H9 (cell line): Measurements from ENCODE around the gene KCTD5. TPM values are rescaled to one million over a fixed set of nuclear protein-coding genes. Genes with fewer than 3 reads are reported as not detected.
A peak's percentile ranks its signal among the peaks of the same experiment; 100 is the strongest.

Source experiments
- DNase-seq: peaks from one replicate; pipeline ENCODE4 v3.0.0-alpha.2; 2017
- H2AFZ ChIP-seq: one replicate; pipeline ENCODE4 v1.6.1; 2013; ENCODE audit warnings: mild to moderate bottlenecking, low read length, control low read depth, moderate library complexity
- H2AK5ac ChIP-seq: 2 replicates; pipeline ENCODE4 v1.6.1; 2013; ENCODE audit warnings: low read length, control low read depth, mixed read lengths; ENCODE audit not compliant: insufficient read length
- H2BK120ac ChIP-seq: one replicate; pipeline ENCODE4 v1.6.1; 2013; ENCODE audit warnings: low read depth, mild to moderate bottlenecking, low read length, control low read depth, inconsistent platforms; ENCODE audit not compliant: poor library complexity, severe bottlenecking
- H2BK12ac ChIP-seq: 2 replicates; pipeline ENCODE4 v1.6.1; 2013; ENCODE audit warnings: low read length, control low read depth, mixed read lengths, low read depth; ENCODE audit not compliant: insufficient read length
- H2BK15ac ChIP-seq: 2 replicates; pipeline ENCODE4 v1.6.1; 2013; ENCODE audit warnings: low read depth, low read length, control low read depth
- H2BK20ac ChIP-seq: one replicate; pipeline ENCODE4 v1.6.1; 2013; ENCODE audit warnings: low read depth, mild to moderate bottlenecking, low read length, control low read depth, inconsistent platforms; ENCODE audit not compliant: poor library complexity, severe bottlenecking
- H2BK5ac ChIP-seq: 2 replicates; pipeline ENCODE4 v1.6.1; 2013; ENCODE audit warnings: low read length, control low read depth, mixed read lengths; ENCODE audit not compliant: insufficient read length
- H3K14ac ChIP-seq: 2 replicates; pipeline ENCODE4 v1.6.1; 2013; ENCODE audit warnings: low read length, control low read depth; ENCODE audit not compliant: insufficient read depth
- H3K18ac ChIP-seq: 2 replicates; pipeline ENCODE4 v1.6.1; 2013; ENCODE audit warnings: low read depth, mild to moderate bottlenecking, mixed read lengths, low read length, control low read depth; ENCODE audit not compliant: insufficient read length
- H3K23ac ChIP-seq: 2 replicates; pipeline ENCODE4 v1.6.1; 2013; ENCODE audit warnings: low read length, control low read depth, mixed read lengths, low read depth; ENCODE audit not compliant: insufficient read length
- H3K23me2 ChIP-seq: 2 replicates; pipeline ENCODE4 v1.6.1; 2013; ENCODE audit warnings: low read depth, mild to moderate bottlenecking, mixed read lengths, low read length, control low read depth; ENCODE audit not compliant: insufficient read length, poor library complexity, severe bottlenecking
- H3K27ac ChIP-seq: 2 replicates; pipeline ENCODE4 v1.5.1; 2013; ENCODE audit warnings: low read length, control low read depth, mixed read lengths, low read depth; ENCODE audit not compliant: insufficient read length
- H3K27me3 ChIP-seq: 2 replicates; pipeline ENCODE4 v1.6.1; 2013; ENCODE audit warnings: low read length, control low read depth, inconsistent platforms; ENCODE audit not compliant: insufficient read depth
- H3K4ac ChIP-seq: 2 replicates; pipeline ENCODE4 v1.6.1; 2013; ENCODE audit warnings: low read depth, mild to moderate bottlenecking, control low read depth, inconsistent platforms, low read length, moderate library complexity
- H3K4me1 ChIP-seq: 2 replicates; pipeline ENCODE4 v1.6.1; 2013; ENCODE audit warnings: low read length, control low read depth, inconsistent platforms; ENCODE audit not compliant: insufficient read depth
- H3K4me2 ChIP-seq: 2 replicates; pipeline ENCODE4 v1.6.1; 2013; ENCODE audit warnings: low read length, control low read depth, mixed read lengths; ENCODE audit not compliant: insufficient read length, insufficient read depth
- H3K56ac ChIP-seq: 2 replicates; pipeline ENCODE4 v1.6.1; 2013; ENCODE audit warnings: low read depth, mild to moderate bottlenecking, mixed read lengths, low read length, control low read depth; ENCODE audit not compliant: insufficient read length
- H3K79me1 ChIP-seq: 2 replicates; pipeline ENCODE4 v1.6.1; 2013; ENCODE audit warnings: low read depth, mild to moderate bottlenecking, moderate library complexity, low read length, control low read depth, inconsistent platforms; ENCODE audit not compliant: insufficient read depth, poor library complexity, severe bottlenecking
- H3K79me2 ChIP-seq: 2 replicates; pipeline ENCODE4 v1.6.1; 2013; ENCODE audit warnings: low read length, control low read depth, inconsistent platforms; ENCODE audit not compliant: insufficient read depth
- H3K9ac ChIP-seq: 2 replicates; pipeline ENCODE4 v1.6.1; 2013; ENCODE audit warnings: low read length, control low read depth, mixed read lengths; ENCODE audit not compliant: insufficient read length; ENCODE audit errors: extremely low read depth
- H3K9me3 ChIP-seq: one replicate; pipeline ENCODE4 v1.6.1; 2013; ENCODE audit warnings: low read depth, low read length, inconsistent platforms; ENCODE audit not compliant: control insufficient read depth
- H3T11ph ChIP-seq: one replicate; pipeline ENCODE4 v1.6.1; 2013; ENCODE audit warnings: mild to moderate bottlenecking, low read length, control low read depth, inconsistent platforms
- H4K20me1 ChIP-seq: one replicate; pipeline ENCODE4 v1.6.1; 2013; ENCODE audit not compliant: control insufficient read depth, insufficient read length, insufficient read depth
- H4K5ac ChIP-seq: 2 replicates; pipeline ENCODE4 v1.6.1; 2013; ENCODE audit warnings: low read depth, mild to moderate bottlenecking, mixed read lengths, low read length, control low read depth; ENCODE audit not compliant: insufficient read length
- H4K8ac ChIP-seq: replicated peaks from 2 replicates; pipeline ENCODE4 v1.6.1; 2013; ENCODE audit warnings: low read length, control low read depth, mixed read lengths, low read depth; ENCODE audit not compliant: insufficient read length
- H4K91ac ChIP-seq: 2 replicates; pipeline ENCODE4 v1.6.1; 2013; ENCODE audit warnings: low read depth, mild to moderate bottlenecking, moderate library complexity, mixed read lengths, low read length, control low read depth; ENCODE audit not compliant: insufficient read length
- H3K27ac Mint-ChIP-seq, 3 experiments: 2 replicates in 2 of 3; 3 replicates in 1 of 3; pipeline ENCODE4 v1.8.0; 2020 to 2021; ENCODE audit warnings: mixed read lengths in 3 of 3, mild to moderate bottlenecking in 1 of 3, moderate library complexity in 1 of 3
- H3K27me3 Mint-ChIP-seq: 2 replicates; pipeline ENCODE4 v1.8.0; 2021; ENCODE audit warnings: low read depth, mild to moderate bottlenecking, moderate library complexity, mixed read lengths
- H3K36me3 Mint-ChIP-seq, 3 experiments: 2 replicates in 2 of 3; 3 replicates in 1 of 3; pipeline ENCODE4 v1.8.0; 2020 to 2021; ENCODE audit warnings: low read depth in 3 of 3, mixed read lengths in 3 of 3; ENCODE audit not compliant: insufficient read depth in 1 of 3
- H3K4me1 Mint-ChIP-seq, 2 experiments: 2 replicates each; pipeline ENCODE4 v1.8.0; 2020; ENCODE audit warnings: mixed read lengths in 2 of 2
- H3K4me3 Mint-ChIP-seq, 2 experiments: 2 replicates in 1 of 2; 3 replicates in 1 of 2; pipeline ENCODE4 v1.8.0; 2020 to 2021; ENCODE audit warnings: mild to moderate bottlenecking in 2 of 2, mixed read lengths in 2 of 2, moderate library complexity in 1 of 2
- H3K9me3 Mint-ChIP-seq, 2 experiments: 2 replicates in 1 of 2; 3 replicates in 1 of 2; pipeline ENCODE4 v1.8.0; 2020; ENCODE audit warnings: mild to moderate bottlenecking in 2 of 2, mixed read lengths in 2 of 2, moderate library complexity in 1 of 2
- CTCF ChIP-seq: fragments of 200-600 bp; sonication (generic); conservative IDR thresholded peaks from 3 replicates; pipeline ENCODE4 v1.8.0; 2021; ENCODE audit warnings: antibody characterized with exemption, mild to moderate bottlenecking
- WGBS: extraction: QIAGEN DNeasy Blood & Tissue Kit; methylation state at CpG from one replicate; pipeline ENCODE4 v1.1.7; 2013; ENCODE audit warnings: missing lambda C conversion rate, low lambda C conversion rate, mixed read lengths; ENCODE audit not compliant: insufficient read length; ENCODE audit errors: extremely low coverage; 5-methylcytosine and 5-hydroxymethylcytosine counted together
- total RNA-seq: library from RNA; stranded (reverse); gene quantifications from 2 replicates; pipeline ENCODE4 v1.2.1, GENCODE V29; 2021

The KCTD5 gene
- total RNA-seq, 1 experiment from 2014 or later, result 39.9 TPM

- H2AFZ ChIP-seq, result no peak overlapping the region
- no peak overlapping the region for H3K9ac ChIP-seq
- H4K8ac ChIP-seq, result no peak overlapping the region
- DNase-seq, result no peak
- peaks cover 0 to 16% (median 16%) of the 10 kb centered on the region in 3 experiments; a peak in 5 of 7 replicates for H3K36me3 Mint-ChIP-seq
- no peak overlapping the region for H2BK5ac ChIP-seq
- no peak overlapping the region for H3K23ac ChIP-seq
- no peak overlapping the region for H2BK12ac ChIP-seq
- no peaks in the 10 kb centered on the region for H3K23me2 ChIP-seq
- no peak overlapping the region for H2AK5ac ChIP-seq
- H2BK20ac ChIP-seq, result no peak overlapping the region
- H3K27ac Mint-ChIP-seq, result peak overlapping the region in 2 of 3 experiments; percentile 42 to 61; a peak in 3 of 7 replicates
- no peak for TF ChIP-seq CTCF
- no peak overlapping the region for H4K5ac ChIP-seq
- H3K14ac ChIP-seq, result no peak overlapping the region
- no peaks in the 10 kb centered on the region for H3K4me1 ChIP-seq
- WGBS, result no CpG with 5 or more reads among the region's 22 CpGs
- no peak overlapping the region for H3K4me2 ChIP-seq
- H3K4me1 Mint-ChIP-seq, result peaks cover 0 to 5% of the 10 kb centered on the region in 2 experiments; a peak in 2 of 4 replicates
- no peak overlapping the region; the same call in 1 of the 2 replicates for H2BK15ac ChIP-seq
- no peak overlapping the region for H3K4ac ChIP-seq
- no peaks in the 10 kb centered on the region for H3K9me3 ChIP-seq
- H3K9me3 Mint-ChIP-seq, result no peaks in the 10 kb centered on the region
- H3K56ac ChIP-seq, result no peak overlapping the region
- H3K79me2 ChIP-seq, result no peaks in the 10 kb centered on the region
- H4K91ac ChIP-seq, result no peak overlapping the region
- no peaks in the 10 kb centered on the region for H3K79me1 ChIP-seq
- no peak overlapping the region for H2BK120ac ChIP-seq
- no peak overlapping the region for H3K27ac ChIP-seq
- peaks cover 2% of the 10 kb centered on the region for H3K27me3 Mint-ChIP-seq
- no peak overlapping the region for H3T11ph ChIP-seq
- no peaks in the 10 kb centered on the region for H4K20me1 ChIP-seq
- no peaks in the 10 kb centered on the region for H3K27me3 ChIP-seq
- no peak overlapping the region for H3K4me3 Mint-ChIP-seq
- H3K18ac ChIP-seq, result no peak overlapping the region
Observed at GRCh38 chr16:2711370-2712062, 29.2 kb downstream of the KCTD5 start.
